ENCODE data around the gene MKNK1. TPM values are rescaled to one million over a fixed set of nuclear protein-coding genes. Genes with fewer than 3 reads are reported as not detected.

MKNK1 gene
- total and polyA plus RNA-seq, 7 donors: 19.3 to 52.6 (median 34.6) TPM

DNA sequence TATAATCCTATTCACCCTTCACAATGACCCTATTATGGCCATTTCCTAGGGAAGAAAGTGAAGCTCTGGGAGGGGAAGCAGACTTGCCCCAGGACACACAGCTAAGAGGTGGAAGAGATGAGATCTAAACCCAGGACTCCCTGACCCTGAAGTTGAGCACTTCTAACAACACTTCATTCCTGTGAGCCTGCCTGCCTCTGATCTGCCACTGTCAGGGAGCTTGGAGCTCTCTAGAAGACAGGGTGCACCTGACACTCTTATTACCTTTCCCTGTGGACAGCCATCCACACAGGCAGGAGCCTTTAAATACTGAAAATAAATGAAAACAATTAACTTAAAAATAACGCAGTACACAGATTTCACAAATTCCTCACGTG lies 599 bp downstream of the MKNK1 start:
- TF ChIP-seq CTCF (IDR thresholded peaks at IDR 0.05): no peak
- Histone ChIP-seq H3K27me3 (ENCODE audit: insufficient read depth in 3 of 3, low read length in 2 of 3) (no peaks in the 10 kb centered on the region), H3K27ac (peak overlapping the region; percentile 77), H3K4me3 (peak overlapping the region; percentile 90), H3K36me3 (ENCODE audit: insufficient read depth in 1 of 2, low read depth in 1 of 2) (peaks cover under 1 to 8% of the 10 kb centered on the region in 2 donors), H3K4me1 (peaks cover 48% of the 10 kb centered on the region), H3K9me3 (no peaks in the 10 kb centered on the region)
- intact Hi-C loops (cut with DNase I): no loop called here
- ATAC-seq: peak in 2 of 4 donors; percentile 16 to 17
- WGBS, 3 donors: 0 to 2% (median 0%) methylated on average over 2 of the region's 2 CpGs
- no peak for DNase-seq

DNA sequence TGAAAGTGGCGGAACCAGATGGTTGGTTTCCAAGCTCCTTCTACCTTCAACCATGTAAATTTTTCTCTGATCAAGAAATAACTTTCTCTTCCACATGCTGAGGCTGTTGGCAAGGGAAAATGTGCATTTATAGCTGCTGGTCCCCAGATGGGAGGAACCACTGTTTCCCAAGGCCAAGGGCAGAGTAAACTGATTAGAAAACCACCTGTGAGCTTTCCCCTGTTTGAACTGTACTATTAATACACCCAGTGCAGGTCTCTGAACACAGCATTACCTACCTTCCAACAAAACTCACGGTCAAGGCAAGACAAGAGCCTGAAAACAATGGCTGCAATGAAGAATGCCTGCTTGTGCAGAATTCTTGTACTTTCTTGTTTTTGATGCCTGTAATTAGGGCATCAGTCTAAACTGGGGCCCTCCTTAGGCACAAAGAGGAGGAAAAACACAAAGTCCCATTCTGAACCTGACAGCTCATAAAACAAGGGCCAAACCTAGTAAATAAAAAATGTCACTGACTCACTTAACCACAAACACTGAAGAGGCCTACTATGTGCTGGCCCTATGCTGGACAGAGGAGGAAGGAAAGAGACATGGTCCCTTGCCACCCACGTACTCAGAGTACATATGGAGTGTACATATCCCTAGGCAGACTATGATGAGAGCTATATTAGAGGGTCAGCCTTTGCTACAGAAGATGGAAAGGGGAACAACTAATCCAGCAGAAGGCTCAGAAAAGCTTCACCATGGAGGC lies 2.6 kb downstream of the MKNK1 start:
- Histone ChIP-seq H3K27me3 (ENCODE audit: insufficient read depth in 3 of 3, low read length in 2 of 3) (no peaks in the 10 kb centered on the region), H3K36me3 (ENCODE audit: insufficient read depth in 1 of 2, low read depth in 1 of 2) (no peaks in the 10 kb centered on the region), H3K9me3 (no peaks in the 10 kb centered on the region), H3K27ac (no peak overlapping the region), H3K4me3 (no peak overlapping the region), H3K4me1 (peaks cover 33% of the 10 kb centered on the region)
- TF ChIP-seq CTCF (IDR thresholded peaks at IDR 0.05): no peak
- intact Hi-C loops (cut with DNase I): no loop called here
- DNase-seq (no peak), ATAC-seq (no peak)
- 77 to 86% (median 81%) methylated on average over 3 of the region's 3 CpGs for WGBS, 3 donors

GRCh38 chr1:46599059-46599970 lies 4.8 kb downstream of the MKNK1 start:
- Histone ChIP-seq H3K27me3 (ENCODE audit: insufficient read depth in 3 of 3, low read length in 2 of 3) (no peaks in the 10 kb centered on the region), H3K36me3 (ENCODE audit: insufficient read depth in 1 of 2, low read depth in 1 of 2) (no peaks in the 10 kb centered on the region), H3K27ac (peak overlapping the region; percentile 43), H3K4me3 (no peak overlapping the region), H3K9me3 (no peaks in the 10 kb centered on the region), H3K4me1 (peaks cover 28% of the 10 kb centered on the region)
- ATAC-seq (peak; percentile 56 to 65 (median 58)), DNase-seq (no peak)
- no peak for TF ChIP-seq CTCF (IDR thresholded peaks at IDR 0.05)
- WGBS, 3 donors: 41 to 55% (median 44%) methylated on average over 9 of the region's 9 CpGs
- intact Hi-C loops (cut with DNase I): no loop called here

- 77 to 88% (median 80%) methylated on average over 3 of the region's 3 CpGs for WGBS, 3 donors
- TF ChIP-seq CTCF (IDR thresholded peaks at IDR 0.05): no peak
- no peak overlapping the region for H3K27ac ChIP-seq
- no peak overlapping the region for H3K4me3 ChIP-seq
- intact Hi-C loops (cut with DNase I): no loop called here
- H3K27me3 ChIP-seq (ENCODE audit: insufficient read depth in 3 of 3, low read length in 2 of 3): no peaks in the 10 kb centered on the region
- no peaks in the 10 kb centered on the region for H3K9me3 ChIP-seq
- H3K4me1 ChIP-seq: peaks cover 18% of the 10 kb centered on the region
- H3K36me3 ChIP-seq (ENCODE audit: insufficient read depth in 1 of 2, low read depth in 1 of 2): peaks cover 2 to 24% of the 10 kb centered on the region in 2 donors
- no peak for DNase-seq
- ATAC-seq: no peak
Observed at GRCh38 chr1:46596846-46597245, 7.2 kb downstream of the MKNK1 start.

Measured in psoas muscle (tissue), 8 donors.